HG02678 (cell line): ENCODE data around the gene ITGA2B.
"Not testable (repeated sequence)": the region's sequence is repeated elsewhere in the genome, so short reads cannot be mapped to it uniquely, and the experiment has no call there.

Source experiments
- ATAC-seq: cut with Tn5 transposase; IDR thresholded peaks from one replicate; pipeline ENCODE4 v1.9.1; 2021; ENCODE audit warnings: mild to moderate bottlenecking, moderate library complexity; ENCODE audit not compliant: unreplicated experiment

Gene ITGA2B

GRCh38 chr17:44352828-44353671 is 36.4 kb downstream of the ITGA2B start:
- ATAC-seq = no peak

- no peak for ATAC-seq
Measured at GRCh38 chr17:44351961-44352827, 37.3 kb downstream of the ITGA2B start.

- ATAC-seq = no peak
Measured at GRCh38 chr17:44351464-44351863, 38.0 kb downstream of the ITGA2B start.

- ATAC-seq = no peak
Measured at GRCh38 chr17:44350733-44351226, 38.7 kb downstream of the ITGA2B start.

GRCh38 chr17:44349553-44350070 is 39.8 kb downstream of the ITGA2B start:
- no peak for ATAC-seq

GRCh38 chr17:44348988-44349364 is 40.5 kb downstream of the ITGA2B start:
- ATAC-seq = no peak

GRCh38 chr17:44348234-44348987 is 41.0 kb downstream of the ITGA2B start:
- peak; percentile 48 for ATAC-seq

GRCh38 chr17:44347206-44348055 is 42.0 kb downstream of the ITGA2B start:
- ATAC-seq = not testable (repeated sequence)

- no peak for ATAC-seq
Measured at GRCh38 chr17:44346064-44346844, 43.2 kb downstream of the ITGA2B start.

- ATAC-seq = no peak
Measured at GRCh38 chr17:44345454-44346026, 43.9 kb downstream of the ITGA2B start.

- ATAC-seq = peak; percentile 67
Measured at GRCh38 chr17:44344939-44345453, 44.5 kb downstream of the ITGA2B start, which contains the start of gene GRN. Gene GRN, plus strand, starts transcription at chr17:44345302. Its CDS starts 3,863 bp downstream, at chr17:44349165.

GRCh38 chr17:44343510-44344209 is 45.8 kb downstream of the ITGA2B start:
- no peak for ATAC-seq

- ATAC-seq = not testable (repeated sequence)
Measured at GRCh38 chr17:44340553-44340952, 48.9 kb downstream of the ITGA2B start.

GRCh38 chr17:44338702-44339101 is 50.7 kb downstream of the ITGA2B start:
- no peak for ATAC-seq

- no peak for ATAC-seq
Measured at GRCh38 chr17:44335968-44336367, 53.5 kb downstream of the ITGA2B start.

- ATAC-seq = no peak
Measured at GRCh38 chr17:44335564-44335963, 53.9 kb downstream of the ITGA2B start.

GRCh38 chr17:44334727-44335126 is 54.7 kb downstream of the ITGA2B start:
- no peak for ATAC-seq

GRCh38 chr17:44334315-44334714 is 55.1 kb downstream of the ITGA2B start:
- ATAC-seq = no peak
